Measurements from ENCODE around the gene ST6GAL1. TPM values are rescaled to one million over a fixed set of nuclear protein-coding genes. Genes with fewer than 3 reads are reported as not detected.
"Not testable (repeated sequence)": the region's sequence is repeated elsewhere in the genome, so short reads cannot be mapped to it uniquely, and the experiment has no call there.

Gene ST6GAL1
- total and polyA plus RNA-seq, 4 experiments from 2014 or later = 165 to 232 (median 197) TPM

DNA sequence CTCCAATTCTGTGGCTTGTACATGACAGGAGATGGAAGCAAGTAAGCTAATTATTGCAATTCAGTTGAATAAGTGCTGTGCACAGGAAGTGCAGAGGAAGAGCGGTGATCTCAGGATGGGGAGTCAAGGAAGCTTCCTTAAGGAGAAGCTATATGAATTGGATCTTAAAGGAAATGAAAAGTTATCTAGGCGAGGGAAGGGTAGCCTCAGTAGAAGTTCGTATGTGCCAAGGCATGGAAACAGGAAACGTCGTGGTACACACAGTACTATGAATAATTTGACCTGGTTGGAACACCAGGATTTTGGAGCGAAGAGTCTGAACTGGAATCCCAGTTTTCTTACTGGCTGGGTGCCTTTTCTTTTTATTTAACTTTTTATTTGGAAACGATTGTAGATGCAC is 39.3 kb downstream of the ST6GAL1 start:
- DNase-seq = no peak
- H3K36me3 Mint-ChIP-seq = peaks cover 61 to 84% of the 10 kb centered on the region in 2 donors
- H3K36me3 ChIP-seq (ENCODE audit: insufficient read depth, low read length) = peaks cover 55% of the 10 kb centered on the region
- H3K4me3 Mint-ChIP-seq = peak overlapping the region in 1 of 8 donors; percentile 39
- H3K27me3 Mint-ChIP-seq = no peaks in the 10 kb centered on the region
- peak overlapping the region in 5 of 7 donors; percentile 0 to 82 (median 31) for H3K27ac Mint-ChIP-seq
- POLR2A ChIA-PET (ENCODE audit: partially characterized antibody) = interaction anchor here (0.9 to 1.2 kb wide), 3 partner anchors 9 to 58 kb away, joined by 3 to 6 read pairs (median 3); no protein-coding TSS in a partner anchor
- H3K27me3 ChIP-seq (ENCODE audit: insufficient read depth, low read length) = no peaks in the 10 kb centered on the region
- peaks cover 26 to 63% (median 48%) of the 10 kb centered on the region in 4 donors for H3K4me1 Mint-ChIP-seq
- H3K4me3 ChIP-seq (ENCODE audit: low read length in 2 of 2) = no peak overlapping the region
- no peak overlapping the region for H3K27ac ChIP-seq (ENCODE audit: low read depth, low read length)
- H3K9me3 Mint-ChIP-seq = no peaks in the 10 kb centered on the region
- peaks cover 10% of the 10 kb centered on the region for H3K4me1 ChIP-seq (ENCODE audit: insufficient read depth, low read length)
- intact Hi-C loops (cut with micrococcal nuclease) = no loop called here
- no peaks in the 10 kb centered on the region for H3K9me3 ChIP-seq (ENCODE audit: control insufficient read depth in 1 of 2, low read length in 2 of 2)
- CTCF ChIA-PET (ENCODE audit: partially characterized antibody) = interaction anchor here (1.0 to 1.7 kb wide), 6 partner anchors 8 to 355 kb away, joined by 3 to 5 read pairs (median 3); no protein-coding TSS in a partner anchor

DNA sequence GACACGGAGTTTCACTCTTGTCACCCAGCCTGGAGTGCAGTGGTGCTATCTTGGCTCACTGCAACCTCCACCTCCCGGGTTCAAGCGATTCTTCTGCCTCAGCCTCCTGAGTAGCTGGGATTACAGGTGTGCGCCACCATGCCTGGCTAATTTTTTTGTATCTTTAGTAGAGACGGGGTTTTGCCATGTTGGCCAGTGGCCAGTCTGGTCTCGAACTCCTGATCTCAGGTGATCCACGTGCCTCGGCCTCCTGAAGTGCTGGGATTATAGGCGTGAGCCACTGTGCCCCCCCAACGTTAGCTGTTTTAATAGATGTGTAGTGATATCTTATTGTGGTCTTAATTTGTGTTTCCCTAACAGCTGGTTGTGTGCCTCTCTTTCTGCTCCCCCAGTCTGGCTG is 40.8 kb downstream of the ST6GAL1 start:
- peaks cover 69 to 84% of the 10 kb centered on the region in 2 donors for H3K36me3 Mint-ChIP-seq
- H3K4me1 ChIP-seq (ENCODE audit: insufficient read depth, low read length); H3K27me3 Mint-ChIP-seq; H3K4me3 Mint-ChIP-seq; H3K4me3 ChIP-seq (ENCODE audit: low read length in 2 of 2); H3K9me3 ChIP-seq (ENCODE audit: control insufficient read depth in 1 of 2, low read length in 2 of 2); H3K27ac ChIP-seq (ENCODE audit: low read depth, low read length); H3K9me3 Mint-ChIP-seq; H3K27me3 ChIP-seq (ENCODE audit: insufficient read depth, low read length); intact Hi-C loops (cut with micrococcal nuclease); DNase-seq: not testable (repeated sequence)
- POLR2A ChIA-PET (ENCODE audit: partially characterized antibody) = interaction anchor here (1.1 kb wide), 1 partner anchor 10 kb away, joined by 4 read pairs; no protein-coding TSS in a partner anchor
- peaks cover 29 to 57% (median 46%) of the 10 kb centered on the region in 4 donors for H3K4me1 Mint-ChIP-seq
- CTCF ChIA-PET (ENCODE audit: partially characterized antibody) = interaction anchor here (1.0 to 1.9 kb wide), 5 partner anchors 9 to 121 kb away, joined by 3 to 6 read pairs (median 3); no protein-coding TSS in a partner anchor
- H3K36me3 ChIP-seq (ENCODE audit: insufficient read depth, low read length) = peaks cover 59% of the 10 kb centered on the region
- peak overlapping the region in 3 of 7 donors; percentile 9 to 57 (median 48) for H3K27ac Mint-ChIP-seq

- CTCF ChIA-PET (ENCODE audit: partially characterized antibody) = interaction anchor here (1.0 to 1.9 kb wide), 5 partner anchors 9 to 122 kb away, joined by 3 to 6 read pairs (median 3); no protein-coding TSS in a partner anchor
- POLR2A ChIA-PET (ENCODE audit: partially characterized antibody) = interaction anchor here (0.6 to 1.1 kb wide), 2 partner anchors 10 to 35 kb away, joined by 3 to 4 read pairs; no protein-coding TSS in a partner anchor
- Histone ChIP-seq H3K36me3 (ENCODE audit: insufficient read depth, low read length) (peaks cover 58% of the 10 kb centered on the region), H3K4me1 (ENCODE audit: insufficient read depth, low read length) (no peaks in the 10 kb centered on the region), H3K27ac (ENCODE audit: low read depth, low read length) (no peak overlapping the region), H3K9me3 (ENCODE audit: control insufficient read depth in 1 of 2, low read length in 2 of 2) (no peaks in the 10 kb centered on the region), H3K4me3 (ENCODE audit: low read length in 2 of 2) (no peak overlapping the region), H3K27me3 (ENCODE audit: insufficient read depth, low read length) (no peaks in the 10 kb centered on the region)
- intact Hi-C loops (cut with micrococcal nuclease) = no loop called here
- H3K27ac Mint-ChIP-seq = peak overlapping the region in 4 of 7 donors; percentile 32 to 68 (median 52)
- H3K4me3 Mint-ChIP-seq = no peak overlapping the region
- no peaks in the 10 kb centered on the region for H3K9me3 Mint-ChIP-seq
- no peak for DNase-seq
- no peaks in the 10 kb centered on the region for H3K27me3 Mint-ChIP-seq
- peaks cover 67 to 82% of the 10 kb centered on the region in 2 donors for H3K36me3 Mint-ChIP-seq
- peaks cover 28 to 53% (median 43%) of the 10 kb centered on the region in 4 donors for H3K4me1 Mint-ChIP-seq
Observed at GRCh38 chr3:186971578-186971977, 41.3 kb downstream of the ST6GAL1 start.

GRCh38 chr3:186973702-186974101 is 43.4 kb downstream of the ST6GAL1 start:
- intact Hi-C loops (cut with micrococcal nuclease) = no loop called here
- H3K27ac ChIP-seq (ENCODE audit: low read depth, low read length) = no peak overlapping the region
- POLR2A ChIA-PET (ENCODE audit: partially characterized antibody) = no interaction called here
- no peaks in the 10 kb centered on the region for H3K27me3 Mint-ChIP-seq
- H3K9me3 ChIP-seq (ENCODE audit: control insufficient read depth in 1 of 2, low read length in 2 of 2) = no peaks in the 10 kb centered on the region
- no peaks in the 10 kb centered on the region for H3K4me1 ChIP-seq (ENCODE audit: insufficient read depth, low read length)
- H3K4me3 Mint-ChIP-seq = no peak overlapping the region
- H3K27me3 ChIP-seq (ENCODE audit: insufficient read depth, low read length) = no peaks in the 10 kb centered on the region
- CTCF ChIA-PET (ENCODE audit: partially characterized antibody) = interaction anchor here (0.7 to 2.5 kb wide), 4 partner anchors 12 to 125 kb away, joined by 3 to 10 read pairs (median 4); no protein-coding TSS in a partner anchor
- no peak for DNase-seq
- H3K36me3 ChIP-seq (ENCODE audit: insufficient read depth, low read length) = peaks cover 55% of the 10 kb centered on the region
- H3K36me3 Mint-ChIP-seq = peaks cover 64 to 76% of the 10 kb centered on the region in 2 donors
- H3K9me3 Mint-ChIP-seq = no peaks in the 10 kb centered on the region
- peaks cover 21 to 41% (median 34%) of the 10 kb centered on the region in 4 donors for H3K4me1 Mint-ChIP-seq
- peak overlapping the region in 2 of 7 donors; percentile 43 to 78 for H3K27ac Mint-ChIP-seq
- no peak overlapping the region for H3K4me3 ChIP-seq (ENCODE audit: low read length in 2 of 2)

- Histone ChIP-seq H3K4me3 (ENCODE audit: low read length in 2 of 2) (no peak overlapping the region), H3K27ac (ENCODE audit: low read depth, low read length) (no peak overlapping the region), H3K27me3 (ENCODE audit: insufficient read depth, low read length) (no peaks in the 10 kb centered on the region), H3K9me3 (ENCODE audit: control insufficient read depth in 1 of 2, low read length in 2 of 2) (no peaks in the 10 kb centered on the region), H3K4me1 (ENCODE audit: insufficient read depth, low read length) (no peaks in the 10 kb centered on the region), H3K36me3 (ENCODE audit: insufficient read depth, low read length) (peaks cover 66% of the 10 kb centered on the region)
- Mint-ChIP-seq H3K9me3 (no peaks in the 10 kb centered on the region), H3K36me3 (peaks cover 69 to 80% of the 10 kb centered on the region in 2 donors), H3K4me3 (no peak overlapping the region), H3K27ac (peak overlapping the region in 5 of 7 donors; percentile 3 to 92 (median 65)), H3K27me3 (no peaks in the 10 kb centered on the region), H3K4me1 (peaks cover 18 to 34% (median 28%) of the 10 kb centered on the region in 4 donors)
- intact Hi-C loops (cut with micrococcal nuclease) = no loop called here
- ChIA-PET CTCF (ENCODE audit: partially characterized antibody) (interaction anchor here (0.9 to 2.5 kb wide), 3 partner anchors 11 to 126 kb away, joined by 3 to 10 read pairs (median 4); no protein-coding TSS in a partner anchor), POLR2A (ENCODE audit: partially characterized antibody) (no interaction called here)
- no peak for DNase-seq
Observed at GRCh38 chr3:186974824-186975313, 44.5 kb downstream of the ST6GAL1 start.

GRCh38 chr3:186975726-186976125 is 45.4 kb downstream of the ST6GAL1 start:
- POLR2A ChIA-PET (ENCODE audit: partially characterized antibody) = interaction anchor here (0.7 kb wide), 1 partner anchor 45 kb away, joined by 4 read pairs; no protein-coding TSS in a partner anchor
- H3K27ac Mint-ChIP-seq = peak overlapping the region in 3 of 7 donors; percentile 14 to 90 (median 70)
- CTCF ChIA-PET (ENCODE audit: partially characterized antibody) = interaction anchor here (2.5 kb wide), 1 partner anchor 127 kb away, joined by 10 read pairs; no protein-coding TSS in a partner anchor

More at GRCh38 chr3:186975726-186976125, 45.4 kb downstream of the ST6GAL1 start:
- no peak overlapping the region for H3K4me3 Mint-ChIP-seq
- H3K36me3 ChIP-seq (ENCODE audit: insufficient read depth, low read length) = peaks cover 70% of the 10 kb centered on the region
- no peak for DNase-seq
- H3K4me1 ChIP-seq (ENCODE audit: insufficient read depth, low read length) = no peaks in the 10 kb centered on the region
- no peaks in the 10 kb centered on the region for H3K27me3 ChIP-seq (ENCODE audit: insufficient read depth, low read length)
- no peak overlapping the region for H3K4me3 ChIP-seq (ENCODE audit: low read length in 2 of 2)
- no peaks in the 10 kb centered on the region for H3K27me3 Mint-ChIP-seq
- H3K9me3 ChIP-seq (ENCODE audit: control insufficient read depth in 1 of 2, low read length in 2 of 2) = no peaks in the 10 kb centered on the region
- H3K9me3 Mint-ChIP-seq = no peaks in the 10 kb centered on the region
- H3K27ac ChIP-seq (ENCODE audit: low read depth, low read length) = no peak overlapping the region
- peaks cover 69 to 79% of the 10 kb centered on the region in 2 donors for H3K36me3 Mint-ChIP-seq
- intact Hi-C loops (cut with micrococcal nuclease) = no loop called here
- peaks cover 19 to 35% (median 25%) of the 10 kb centered on the region in 4 donors for H3K4me1 Mint-ChIP-seq

All from CD4-positive, alpha-beta memory T cell (primary cell).